HT-29 (cell line): Measurements from ENCODE around the gene CEP72. TPM values are rescaled to one million over a fixed set of nuclear protein-coding genes. Genes with fewer than 3 reads are reported as not detected.
"Not testable (repeated sequence)": the region's sequence is repeated elsewhere in the genome, so short reads cannot be mapped to it uniquely, and the experiment has no call there.

Experiments used
- DNase-seq: peaks from one replicate; pipeline ENCODE4 v3.0.0-alpha.2; 2015; ENCODE audit warnings: low spot score
- total RNA-seq: library from RNA; depleted of rRNA; stranded (reverse); fragments of >200 nt; shearing (Covaris generic); gene quantifications from 2 replicates; pipeline ENCODE4 v1.2.3, GENCODE V29; 2014

The CEP72 gene
- total RNA-seq, 1 experiment from 2014 or later, result 31.5 TPM

DNA sequence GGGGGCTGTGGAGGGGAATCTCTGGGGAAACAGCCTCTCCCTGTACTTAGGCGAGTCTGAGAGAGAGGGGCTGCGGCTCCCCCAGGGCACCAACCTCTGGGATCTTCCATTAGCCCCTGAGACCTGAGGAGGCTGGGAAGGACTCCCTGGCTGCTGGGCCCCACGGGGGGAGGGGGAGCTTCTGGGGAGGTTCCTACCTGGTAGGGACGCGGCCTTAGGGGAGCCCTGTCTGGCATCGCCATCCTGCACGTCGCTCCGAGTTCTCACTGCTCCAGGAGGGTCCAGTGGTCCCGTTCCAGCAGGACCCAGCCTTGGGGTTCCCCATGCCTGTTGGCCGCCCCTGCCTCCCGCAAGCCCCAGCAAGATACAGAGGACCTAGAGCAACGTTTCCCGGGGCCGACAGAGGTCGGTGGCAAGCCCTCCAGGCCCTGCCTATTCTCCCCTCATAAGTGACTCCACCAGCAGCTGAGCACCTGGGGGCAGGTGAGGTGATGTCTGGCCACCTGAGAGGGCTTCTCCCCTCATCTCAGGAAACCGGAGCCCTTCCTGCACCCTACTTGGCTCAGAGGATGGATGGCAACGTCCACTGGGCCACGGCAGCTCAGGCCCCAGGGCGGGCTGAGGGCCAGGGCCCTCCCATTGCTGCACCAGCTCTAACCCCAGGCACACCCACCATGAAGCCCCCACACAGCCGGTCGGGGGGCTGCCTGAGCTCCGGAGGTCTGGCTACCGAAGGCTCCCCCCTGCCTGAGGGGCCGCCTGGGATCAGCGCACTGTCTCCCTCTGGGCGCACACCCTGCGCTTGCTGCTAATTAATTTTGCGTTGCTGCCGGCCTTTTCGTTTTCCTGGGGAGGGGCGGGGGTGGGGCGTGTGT, 58.5 kb downstream of the CEP72 start:
- no peak for DNase-seq

DNA sequence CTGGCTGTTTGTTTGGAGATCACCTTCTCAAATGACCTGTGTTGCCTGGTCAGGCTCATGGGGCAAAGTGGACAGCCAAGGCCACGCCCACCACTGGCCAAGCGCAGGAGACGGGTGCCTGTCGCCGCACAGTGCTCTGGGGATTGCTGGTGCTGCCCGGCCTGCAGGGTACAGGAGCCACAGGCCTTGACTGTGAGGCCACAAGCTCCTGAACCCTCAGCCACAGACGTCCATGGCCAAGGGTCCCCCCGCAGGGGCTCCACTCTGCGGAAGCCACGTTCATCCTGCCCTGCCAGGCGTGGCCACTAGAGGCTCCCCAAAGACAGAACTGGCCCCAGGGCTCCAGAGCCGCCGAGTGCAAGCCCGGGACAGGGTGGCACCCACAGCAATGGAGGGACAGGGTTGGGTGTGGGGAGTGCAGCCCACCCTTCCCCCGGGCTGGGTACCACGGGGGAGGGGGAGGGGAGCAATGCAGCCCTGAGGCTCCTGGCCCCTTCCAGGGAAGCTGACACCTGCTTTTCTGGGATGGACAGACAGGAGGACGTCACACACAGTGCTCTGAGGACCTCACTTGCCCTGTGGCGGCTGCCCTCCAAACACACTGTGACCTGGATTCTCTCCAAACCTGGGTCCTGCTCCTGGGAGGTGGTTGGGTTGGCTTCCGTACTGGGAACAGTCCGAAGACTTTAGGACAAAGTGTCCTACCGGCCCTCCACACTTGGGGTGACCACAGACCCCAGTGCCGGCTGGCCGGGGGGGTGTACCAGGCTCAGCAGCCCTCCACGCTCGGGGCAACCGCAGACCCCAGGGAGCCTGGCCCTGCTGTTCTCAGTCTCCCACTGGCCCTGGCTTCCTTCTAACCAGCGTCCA, 59.6 kb downstream of the CEP72 start:
- peak; percentile 93 for DNase-seq

DNA sequence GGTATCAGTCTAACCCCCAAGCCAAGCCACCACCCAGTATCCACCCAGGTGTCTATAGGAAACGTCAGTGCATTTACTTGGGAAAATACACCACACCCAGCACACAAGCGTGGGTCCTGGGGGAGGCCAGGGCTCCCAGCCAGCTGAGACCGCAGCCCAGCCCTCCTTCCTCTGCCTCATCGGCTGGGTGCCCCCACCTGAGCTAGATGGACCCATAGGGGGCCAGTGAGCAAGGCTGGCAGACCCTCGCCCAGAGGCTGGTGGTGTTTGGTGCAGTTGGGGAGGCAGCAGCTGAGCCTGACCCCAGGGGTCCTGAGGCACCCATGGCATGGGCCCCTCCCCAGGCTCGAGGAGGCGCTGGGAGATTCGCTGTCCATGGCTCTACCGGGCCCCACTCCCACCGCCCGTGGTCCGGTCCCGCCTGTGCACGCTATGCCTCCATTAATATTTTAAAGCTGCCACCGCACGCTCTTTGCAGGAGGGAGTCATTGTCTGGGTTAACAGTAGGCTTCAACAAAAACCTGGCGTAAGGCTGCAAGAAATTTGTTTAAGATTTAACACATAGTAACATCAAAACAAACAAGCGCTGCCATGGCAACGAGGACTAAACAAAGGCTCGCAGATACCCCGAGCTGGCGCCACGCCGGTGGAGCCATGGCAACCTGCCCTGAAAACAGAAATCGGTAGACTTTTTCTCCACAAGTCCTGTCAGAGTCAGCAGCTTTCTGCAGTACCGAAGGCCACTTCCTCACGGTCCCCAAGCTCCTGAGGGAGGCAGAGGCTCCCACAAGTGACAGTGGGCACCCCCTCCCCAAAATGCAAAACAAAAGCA, 60.4 kb downstream of the CEP72 start:
- DNase-seq, result peak; percentile 99

DNA sequence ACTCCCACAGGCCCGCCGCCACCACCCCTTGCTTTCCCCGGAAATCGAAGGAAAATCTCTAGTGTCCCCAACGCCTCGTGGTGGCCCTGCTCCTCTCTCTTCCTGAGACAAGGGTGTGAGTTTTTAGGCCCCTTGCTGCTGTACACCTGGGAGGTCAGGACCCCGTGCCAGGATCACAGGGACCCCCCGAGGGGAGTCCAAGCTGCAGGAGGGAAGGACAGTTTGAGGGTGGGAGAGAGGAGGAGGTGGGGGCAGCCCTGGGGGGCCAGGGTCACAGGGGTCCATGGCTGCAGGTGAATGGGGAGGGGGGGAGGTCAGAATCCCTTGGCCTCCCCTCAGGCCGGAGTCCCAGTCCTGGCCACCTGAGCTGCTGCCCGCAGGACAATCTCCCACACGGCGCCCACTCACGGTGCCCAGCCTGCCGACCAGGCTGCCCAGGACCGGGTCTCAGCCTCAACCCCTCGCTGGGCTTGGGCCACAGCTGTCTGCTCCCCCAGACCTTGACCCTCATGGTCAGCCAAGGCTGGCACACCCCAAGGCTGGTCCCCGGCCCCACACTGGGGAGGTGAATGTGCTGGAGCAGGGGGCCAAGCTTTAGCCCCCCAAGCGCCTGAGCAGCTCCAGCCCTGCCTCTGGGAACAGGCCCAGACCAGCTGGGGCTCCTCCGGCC, 61.2 kb downstream of the CEP72 start:
- no peak for DNase-seq

DNA sequence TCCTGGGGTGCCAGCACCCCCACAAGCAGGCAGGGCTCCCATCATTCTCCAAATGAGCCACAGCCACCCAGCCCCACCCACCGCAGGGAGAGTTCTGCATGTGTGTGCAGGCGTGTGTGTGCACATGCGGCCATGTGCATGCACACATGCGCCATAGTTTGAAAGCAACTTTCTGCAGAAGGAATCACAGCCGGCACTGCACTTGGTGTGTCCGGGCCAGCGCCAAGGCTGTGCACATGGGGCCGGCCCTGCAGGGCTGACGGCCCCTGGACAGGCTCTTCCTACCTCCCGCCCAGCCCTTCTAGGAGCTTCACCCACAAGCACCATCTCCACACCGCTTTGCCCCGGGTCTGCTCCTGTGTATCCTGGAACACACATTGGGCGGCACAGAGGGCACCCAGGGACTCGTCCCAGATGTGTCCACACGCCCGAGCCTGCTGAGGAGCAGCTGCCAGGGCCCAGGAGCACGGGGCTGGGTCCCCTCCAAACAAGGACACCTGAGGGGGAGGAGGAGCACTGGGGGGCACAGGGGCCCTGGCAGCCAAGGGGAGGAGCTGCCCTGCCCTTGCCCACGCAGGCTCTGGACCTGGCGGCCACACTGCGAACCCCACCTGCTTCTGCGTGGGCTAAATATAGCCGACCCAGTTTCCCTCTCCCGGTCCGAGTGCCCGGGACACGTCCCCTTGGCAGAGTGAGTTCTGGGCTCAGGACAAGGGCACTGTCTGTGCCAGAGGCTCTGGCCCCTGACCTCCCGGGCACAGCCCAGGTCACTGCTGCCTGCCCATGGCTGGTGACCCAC, 61.9 kb downstream of the CEP72 start:
- peak; percentile 65 for DNase-seq

DNA sequence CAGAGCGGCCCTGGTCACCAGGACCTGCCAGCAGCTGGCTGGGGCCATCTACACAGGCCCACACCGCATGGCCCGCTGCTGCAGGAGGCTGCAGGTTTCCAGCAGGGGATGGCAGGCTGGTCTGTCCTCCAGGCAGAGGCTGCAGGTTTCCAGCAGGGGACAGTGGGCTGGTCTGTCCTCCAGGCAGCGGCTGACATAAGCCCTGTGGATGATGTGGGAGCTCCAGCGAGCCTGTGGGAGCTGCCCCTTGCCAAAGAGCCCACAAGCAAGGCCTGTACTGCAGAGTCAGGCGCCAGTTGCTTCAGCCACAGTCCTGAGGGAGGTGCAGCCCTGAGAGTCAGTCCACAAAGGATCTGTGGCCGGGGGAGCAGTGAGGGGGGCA, 62.5 kb downstream of the CEP72 start:
- DNase-seq, result peak; percentile 53

DNA sequence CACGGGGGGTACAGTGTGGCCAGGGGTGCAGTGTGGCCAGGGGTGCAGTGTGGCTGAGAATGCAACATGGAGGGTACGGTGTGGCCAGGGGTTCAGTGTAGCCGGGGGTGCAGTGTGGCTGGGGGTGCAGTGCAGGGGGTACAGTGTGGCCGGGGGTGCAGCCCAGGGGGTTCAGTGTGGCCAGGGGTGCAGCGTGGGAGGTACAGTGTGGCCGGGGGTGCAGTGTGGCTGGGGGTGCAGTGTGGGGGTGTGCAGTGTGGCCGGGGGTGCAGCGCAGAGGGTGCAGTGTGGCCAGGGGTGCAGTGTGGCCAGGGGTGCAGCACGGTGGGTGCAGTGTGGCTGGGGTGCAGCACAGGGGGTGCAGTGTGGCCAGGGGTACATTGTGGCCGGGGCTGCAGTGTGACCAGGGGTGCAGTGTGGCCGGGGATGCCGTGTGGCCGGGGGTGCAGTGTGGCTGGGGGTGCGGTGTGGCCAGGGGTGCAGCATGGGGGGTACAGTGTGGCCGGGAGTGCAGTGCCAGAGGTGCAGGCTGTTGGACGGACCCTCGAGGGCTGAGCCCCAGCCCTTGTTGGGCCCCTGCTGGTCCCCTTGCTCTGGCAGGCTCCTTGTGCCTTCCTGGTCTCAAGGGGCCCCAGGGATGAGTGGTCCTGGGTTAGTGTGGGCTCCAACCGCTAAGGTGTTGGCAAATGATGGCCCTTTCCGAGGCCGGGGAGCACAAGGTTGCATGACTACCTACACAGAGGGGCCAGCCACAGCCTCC, 63.2 kb downstream of the CEP72 start:
- no peak for DNase-seq

DNA sequence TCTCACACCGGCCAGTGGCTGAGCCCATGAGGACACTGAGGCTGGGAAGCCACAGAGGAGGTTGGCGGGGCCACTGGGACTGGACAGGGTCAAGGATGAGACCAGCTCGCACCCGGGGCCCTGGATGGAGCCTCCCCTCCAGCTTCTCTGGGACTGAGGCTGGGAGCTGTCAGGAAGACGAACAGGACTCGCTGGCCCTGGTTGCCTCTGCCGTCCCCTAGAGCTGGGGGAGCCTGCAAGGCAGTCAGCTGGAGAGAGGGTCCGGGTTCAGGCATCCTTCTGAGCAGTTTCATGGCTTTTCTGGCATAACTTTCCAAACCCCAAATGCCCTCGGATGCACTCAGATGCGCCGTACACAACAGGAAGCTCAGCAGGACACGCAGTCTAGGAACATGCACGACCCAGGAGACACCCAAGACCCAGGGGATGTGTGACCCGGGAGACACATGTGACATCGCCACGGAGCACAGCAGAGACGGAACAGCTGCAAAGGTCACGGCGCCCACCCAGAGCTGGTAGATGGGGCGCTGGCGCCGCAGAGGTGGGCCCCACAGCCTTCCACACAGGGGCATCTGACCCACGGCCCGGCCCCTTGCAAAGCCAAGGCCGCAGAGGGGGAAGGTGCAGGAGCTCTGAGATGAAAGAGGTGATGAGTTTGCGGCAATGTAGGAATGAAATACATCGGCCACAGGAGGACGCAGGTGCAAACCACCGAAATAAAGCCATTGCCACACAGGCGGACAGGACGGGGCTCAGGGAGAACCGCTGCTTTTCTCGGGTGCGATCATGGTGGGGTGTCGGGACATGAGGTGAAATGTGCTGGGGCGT, 63.9 kb downstream of the CEP72 start:
- DNase-seq, result no peak

DNA sequence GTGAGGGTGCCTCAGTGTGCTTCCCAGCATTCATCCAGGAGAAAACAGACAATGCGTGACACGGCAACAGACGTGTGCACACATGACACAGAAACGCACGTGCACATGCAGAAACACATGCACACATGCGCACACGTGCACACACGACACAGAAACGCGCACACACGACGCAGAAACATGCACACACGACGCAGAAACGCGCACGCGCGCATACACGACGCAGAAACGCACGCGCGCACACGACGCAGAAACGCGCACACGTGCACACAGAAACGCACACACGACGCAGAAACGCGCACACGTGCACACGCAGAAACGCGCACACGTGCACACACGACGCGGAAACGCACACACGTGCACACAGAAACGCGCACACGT, 64.5 kb downstream of the CEP72 start:
- no peak for DNase-seq

DNA sequence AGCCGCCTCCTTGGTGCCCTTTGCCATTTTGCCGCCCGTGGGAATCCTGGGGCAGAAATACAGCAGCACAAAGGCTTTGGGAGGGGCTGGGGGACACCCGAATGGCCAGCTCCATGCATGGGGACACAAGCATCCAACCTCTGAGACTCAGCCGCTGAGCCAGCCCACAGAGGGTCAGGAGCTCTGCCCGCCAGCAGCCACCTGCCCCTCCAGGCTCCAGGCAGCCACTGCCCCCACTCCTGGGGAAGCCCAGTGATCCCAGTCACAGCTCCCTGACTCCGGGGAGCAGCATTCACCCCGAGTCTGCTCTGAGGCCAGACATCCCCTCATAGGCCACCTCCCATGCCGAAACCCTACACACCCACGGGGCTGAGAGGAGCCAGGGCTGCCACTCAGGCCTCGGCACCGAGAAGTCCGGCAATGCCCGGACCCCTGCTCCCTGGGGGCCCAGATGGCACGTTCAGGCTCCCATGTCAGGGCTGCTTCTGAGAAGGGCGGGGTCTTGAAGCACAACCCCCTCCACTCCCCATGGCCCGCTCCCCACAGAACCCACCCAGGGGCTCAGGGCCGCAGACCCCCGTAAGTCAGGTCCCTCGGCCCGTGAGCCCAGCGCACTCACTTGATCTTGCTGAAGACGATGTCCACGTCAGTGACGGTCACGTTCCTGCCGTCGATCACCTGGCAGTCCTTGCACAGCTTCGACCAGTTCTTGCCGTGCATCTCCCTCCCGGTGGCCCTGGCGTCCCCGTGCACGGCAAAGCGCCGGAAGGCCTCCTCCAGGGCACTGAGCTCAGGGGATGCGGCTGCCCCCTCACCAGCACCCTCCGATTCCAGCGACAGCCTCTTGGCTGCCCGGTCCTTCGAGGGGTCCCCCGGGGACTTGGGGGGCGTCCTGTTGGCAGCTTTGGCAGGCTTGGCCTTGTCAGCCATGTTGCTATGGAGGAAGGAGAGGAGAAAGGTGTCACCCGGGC, 65.3 kb downstream of the CEP72 start:
- no peak for DNase-seq

DNA sequence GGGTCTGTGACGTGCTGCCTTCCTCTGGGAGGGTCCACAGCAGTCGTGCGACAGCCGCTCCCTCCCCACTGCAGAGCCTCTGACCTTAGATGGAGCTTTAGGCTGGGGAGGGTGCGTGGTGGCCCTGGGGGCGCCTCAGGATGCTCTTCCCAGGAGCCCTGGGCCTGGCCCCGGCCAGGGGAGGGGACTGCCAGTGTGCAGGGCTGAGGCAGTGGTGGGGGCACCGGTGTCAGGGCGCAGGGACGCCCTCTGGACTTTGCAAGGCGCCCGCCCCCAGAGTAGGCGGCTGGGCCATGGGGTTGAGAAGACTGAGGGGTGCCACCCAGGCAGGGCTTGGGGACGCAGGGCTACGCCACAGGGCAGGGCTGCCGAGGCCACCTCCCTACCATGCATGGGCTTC, 66.4 kb downstream of the CEP72 start:
- not testable (repeated sequence) for DNase-seq

DNA sequence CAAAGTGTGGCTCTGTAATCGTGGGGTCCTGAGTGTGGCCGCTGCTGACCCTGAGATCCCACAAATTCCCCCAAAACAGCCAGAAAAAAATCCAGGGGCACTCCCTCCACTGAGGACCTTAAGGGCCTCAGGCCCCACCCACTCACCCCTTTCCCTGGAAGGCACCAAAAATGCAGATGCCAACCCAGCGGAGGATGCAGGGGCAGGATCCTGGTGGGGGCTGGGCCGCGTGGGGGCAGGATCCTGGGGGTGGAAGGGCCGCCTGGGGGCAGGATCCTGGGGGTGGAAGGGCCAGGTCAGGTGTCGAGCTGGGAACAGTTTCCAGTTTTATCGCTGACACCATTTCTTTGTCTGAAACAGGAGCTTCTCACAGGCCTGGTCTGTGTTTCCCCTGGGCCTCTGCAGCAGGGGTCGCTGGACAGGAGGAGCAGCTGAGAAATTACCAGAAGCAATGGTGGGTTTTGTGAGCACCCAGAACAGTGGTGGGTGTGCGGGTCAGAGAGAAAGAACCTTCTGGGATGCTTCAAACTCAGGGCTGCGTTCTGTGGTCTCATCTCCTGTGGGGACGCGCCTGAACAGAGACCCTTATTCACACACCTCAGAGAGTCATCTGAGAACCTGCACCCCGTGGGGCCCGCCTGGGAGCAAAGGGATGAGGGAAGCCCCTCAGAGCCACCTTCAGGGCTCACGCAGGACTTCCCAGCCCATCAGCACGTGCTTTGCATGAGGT, 67.2 kb downstream of the CEP72 start:
- DNase-seq, result not testable (repeated sequence)

DNA sequence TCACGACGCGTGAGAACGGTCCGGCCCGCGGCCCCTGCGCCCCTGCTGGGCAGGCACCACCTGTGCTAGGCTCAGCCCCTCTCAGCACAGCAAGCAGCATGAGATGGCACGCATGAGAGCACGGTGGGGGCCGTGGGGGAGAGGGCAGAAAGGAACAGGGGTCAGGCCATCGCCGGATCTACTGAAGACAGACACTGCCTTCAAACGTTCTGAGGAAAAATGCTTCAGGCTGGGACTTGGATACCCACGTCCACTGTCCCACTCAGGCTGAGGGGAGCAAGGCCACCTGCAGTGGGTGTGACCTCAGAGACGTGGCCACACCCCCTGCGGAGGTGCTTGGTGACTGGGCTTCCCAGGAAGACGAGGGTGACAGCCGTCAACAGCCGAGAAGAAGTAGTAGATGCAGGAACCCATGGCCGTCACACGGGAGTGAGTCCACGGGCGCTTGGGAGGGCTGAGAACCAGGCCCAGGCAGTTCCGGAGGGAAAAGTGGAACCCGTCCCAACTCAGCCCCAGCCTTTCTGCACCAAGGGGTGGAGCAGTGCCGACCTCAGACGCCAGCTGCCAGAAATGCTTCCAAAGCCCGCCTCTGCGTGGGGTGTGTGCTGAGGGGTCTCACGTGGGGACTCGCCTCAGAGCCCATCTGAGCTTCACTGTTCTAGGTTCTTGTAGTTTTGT, 68.1 kb downstream of the CEP72 start:
- not testable (repeated sequence) for DNase-seq

DNA sequence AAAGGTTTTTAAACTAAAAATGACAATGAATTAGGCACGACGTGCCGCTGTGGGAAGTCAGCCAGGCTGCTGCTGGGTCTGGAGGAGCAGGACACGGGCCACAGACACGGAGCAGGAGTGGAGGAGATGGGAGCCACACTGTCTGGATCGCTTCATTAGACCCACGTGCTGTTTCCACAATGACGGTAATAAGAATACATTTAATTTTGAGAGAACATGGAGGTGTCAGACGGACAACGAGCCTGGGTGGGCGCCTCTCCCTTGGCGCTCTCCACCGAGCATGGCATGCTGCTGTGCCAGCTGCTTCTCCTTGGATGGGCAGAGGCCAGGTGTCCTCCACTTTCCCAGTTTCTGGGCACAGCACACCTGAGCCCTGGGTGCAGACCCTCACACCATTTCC, 68.7 kb downstream of the CEP72 start:
- DNase-seq, result not testable (repeated sequence)

DNA sequence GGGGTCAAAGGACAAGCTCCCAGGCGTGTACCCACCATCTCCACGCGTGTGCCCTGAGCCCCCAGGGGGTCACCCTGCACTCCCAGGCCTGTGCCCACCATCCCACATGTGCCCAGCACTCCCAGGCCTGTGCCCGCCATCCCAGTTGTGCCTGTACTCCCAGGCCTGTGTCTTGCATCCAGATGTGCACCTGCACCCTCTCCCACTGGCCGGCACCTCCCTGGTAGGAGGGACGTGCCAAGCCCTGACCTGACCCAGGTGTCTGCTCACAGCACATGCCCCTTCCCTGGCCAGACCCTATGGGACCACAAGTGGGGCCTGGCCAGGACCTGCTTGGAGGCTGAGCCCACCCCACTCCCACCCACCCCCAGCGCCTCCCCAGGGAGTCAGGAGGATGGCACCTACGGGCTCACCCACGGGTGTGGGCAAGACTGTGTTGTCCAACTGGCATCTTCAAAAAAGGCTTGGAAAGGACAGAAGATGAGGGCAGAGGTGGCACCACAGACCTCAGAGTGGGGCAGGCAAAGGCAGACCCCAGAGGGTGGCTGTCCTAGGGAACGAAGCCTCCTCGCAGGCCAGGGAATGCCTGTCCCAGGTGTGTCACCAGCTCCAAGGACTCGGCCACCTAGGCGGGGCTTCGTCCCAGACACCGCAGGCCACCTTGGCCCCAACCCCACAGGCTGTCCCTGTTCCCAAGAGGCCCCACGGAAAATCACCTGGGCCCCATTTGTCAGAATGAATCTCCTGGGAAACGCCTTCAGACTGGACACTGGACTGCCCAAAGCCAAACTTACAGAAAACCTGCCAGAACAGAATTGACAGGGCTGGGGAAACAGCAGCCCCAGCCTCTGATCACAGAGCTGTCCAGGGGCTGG, 69.4 kb downstream of the CEP72 start:
- DNase-seq, result not testable (repeated sequence)
